ENCODE data around the gene RPP40. TPM values are rescaled to one million over a fixed set of nuclear protein-coding genes. Genes with fewer than 3 reads are reported as not detected.

RPP40 gene
- total RNA-seq, 3 donors from 2014 or later (not counting 1 experiment from before 2014, with no cell fraction given): 1.3 to 1.7 (median 1.3) TPM

DNA sequence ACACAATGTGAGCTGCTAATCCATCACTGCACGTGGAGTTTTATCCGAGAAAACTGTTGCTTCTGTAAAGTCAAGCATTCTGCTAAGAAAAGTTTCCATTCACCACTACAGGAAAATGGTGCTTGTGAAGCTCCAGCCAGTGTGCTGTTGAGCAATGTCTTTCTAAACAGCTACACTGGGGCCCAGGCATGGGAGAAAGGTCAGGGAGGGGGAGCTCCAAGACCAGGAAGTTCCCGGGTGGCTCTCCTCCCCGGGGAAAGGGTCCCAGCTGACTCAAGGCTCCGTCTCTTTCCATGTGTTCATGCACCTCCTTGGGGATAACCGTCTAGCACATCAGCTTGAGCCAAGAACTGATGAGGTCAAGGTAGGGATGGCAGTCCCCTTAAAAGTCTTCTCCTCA lies 20.5 kb downstream of the RPP40 start:
- H3K4me1 Mint-ChIP-seq: no peaks in the 10 kb centered on the region
- ATAC-seq (no peak), DNase-seq (no peak)
- peaks cover 3% of the 10 kb centered on the region for H3K9me3 ChIP-seq (ENCODE audit: control insufficient read depth, insufficient read depth, low read length)
- H3K27ac Mint-ChIP-seq: no peak overlapping the region
- no peaks in the 10 kb centered on the region for H3K27me3 ChIP-seq (ENCODE audit: control insufficient read depth, insufficient read depth, low read length)
- no peaks in the 10 kb centered on the region for H3K36me3 ChIP-seq (ENCODE audit: control insufficient read depth, insufficient read depth, low read length)
- peaks cover 0 to 14% of the 10 kb centered on the region in 2 donors for H3K27me3 Mint-ChIP-seq (ENCODE audit: low read depth in 2 of 2)
- WGBS (ENCODE audit: insufficient coverage): 88% methylated on average over 6 of the region's 6 CpGs
- H3K27ac ChIP-seq (ENCODE audit: low read length): no peak overlapping the region
- H3K4me3 Mint-ChIP-seq: no peak overlapping the region
- peaks cover 9% of the 10 kb centered on the region for H3K36me3 Mint-ChIP-seq
- no peak for TF ChIP-seq CTCF (IDR thresholded peaks at IDR 0.05)
- no peak overlapping the region for H3K4me3 ChIP-seq (ENCODE audit: low read length)
- H3K4me1 ChIP-seq (ENCODE audit: control insufficient read depth, insufficient read depth, low read length): no peaks in the 10 kb centered on the region
- intact Hi-C loops (cut with micrococcal nuclease): no loop called here
- peaks cover 4 to 7% of the 10 kb centered on the region in 2 donors for H3K9me3 Mint-ChIP-seq

- H3K9me3 ChIP-seq (ENCODE audit: control insufficient read depth, insufficient read depth, low read length): peaks cover 3% of the 10 kb centered on the region
- Mint-ChIP-seq H3K27ac (no peak overlapping the region), H3K27me3 (ENCODE audit: low read depth in 2 of 2) (peaks cover 0 to 15% of the 10 kb centered on the region in 2 donors), H3K9me3 (peaks cover 4 to 10% of the 10 kb centered on the region in 2 donors), H3K4me1 (no peaks in the 10 kb centered on the region), H3K4me3 (no peak overlapping the region), H3K36me3 (peaks cover 9% of the 10 kb centered on the region)
- H3K4me3 ChIP-seq (ENCODE audit: low read length): no peak overlapping the region
- WGBS (ENCODE audit: insufficient coverage): 66% methylated on average over 6 of the region's 6 CpGs
- intact Hi-C loops (cut with micrococcal nuclease): no loop called here
- no peaks in the 10 kb centered on the region for H3K27me3 ChIP-seq (ENCODE audit: control insufficient read depth, insufficient read depth, low read length)
- H3K4me1 ChIP-seq (ENCODE audit: control insufficient read depth, insufficient read depth, low read length): no peaks in the 10 kb centered on the region
- ATAC-seq (no peak), DNase-seq (no peak)
- no peaks in the 10 kb centered on the region for H3K36me3 ChIP-seq (ENCODE audit: control insufficient read depth, insufficient read depth, low read length)
- H3K27ac ChIP-seq (ENCODE audit: low read length): no peak overlapping the region
- no peak for TF ChIP-seq CTCF (IDR thresholded peaks at IDR 0.05)
Measured at GRCh38 chr6:4981761-4982160, 22.1 kb downstream of the RPP40 start.

DNA sequence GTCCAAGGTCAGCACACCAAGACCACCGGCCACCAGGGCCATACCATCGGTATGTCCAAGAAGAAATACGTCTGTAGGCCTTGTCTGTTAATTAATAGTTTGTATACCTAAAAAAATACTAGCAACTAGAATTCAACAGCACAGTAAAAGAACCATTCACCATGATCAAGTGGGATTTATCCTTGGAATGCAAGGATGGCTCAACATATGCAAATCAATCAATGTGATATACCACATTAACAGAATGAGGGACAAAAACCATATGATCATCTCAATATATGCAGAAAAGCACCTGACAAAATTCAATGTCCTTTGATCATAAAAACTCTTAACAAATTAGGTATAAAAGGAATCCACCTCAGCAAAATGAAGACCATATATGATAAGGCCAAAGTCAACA lies 24.4 kb downstream of the RPP40 start:
- ATAC-seq: no peak
- H3K9me3 Mint-ChIP-seq: peaks cover 4 to 10% of the 10 kb centered on the region in 2 donors
- intact Hi-C loops (cut with micrococcal nuclease): no loop called here
- peaks cover 9% of the 10 kb centered on the region for H3K36me3 Mint-ChIP-seq
- peaks cover 0 to 14% of the 10 kb centered on the region in 2 donors for H3K27me3 Mint-ChIP-seq (ENCODE audit: low read depth in 2 of 2)
- H3K27ac ChIP-seq (ENCODE audit: low read length): no peak overlapping the region
- peaks cover 3% of the 10 kb centered on the region for H3K9me3 ChIP-seq (ENCODE audit: control insufficient read depth, insufficient read depth, low read length)
- no peak overlapping the region for H3K27ac Mint-ChIP-seq
- H3K27me3 ChIP-seq (ENCODE audit: control insufficient read depth, insufficient read depth, low read length): no peaks in the 10 kb centered on the region
- no peaks in the 10 kb centered on the region for H3K36me3 ChIP-seq (ENCODE audit: control insufficient read depth, insufficient read depth, low read length)
- no peak for DNase-seq
- no peak overlapping the region for H3K4me3 Mint-ChIP-seq
- H3K4me1 Mint-ChIP-seq: no peaks in the 10 kb centered on the region
- H3K4me3 ChIP-seq (ENCODE audit: low read length): no peak overlapping the region
- TF ChIP-seq CTCF (IDR thresholded peaks at IDR 0.05): no peak
- H3K4me1 ChIP-seq (ENCODE audit: control insufficient read depth, insufficient read depth, low read length): no peaks in the 10 kb centered on the region
- WGBS (ENCODE audit: insufficient coverage): 67% methylated on average over 3 of the region's 3 CpGs

- Mint-ChIP-seq H3K9me3 (peaks cover 4 to 10% of the 10 kb centered on the region in 2 donors), H3K4me1 (no peaks in the 10 kb centered on the region), H3K4me3 (no peak overlapping the region), H3K27ac (no peak overlapping the region), H3K36me3 (peaks cover 9% of the 10 kb centered on the region), H3K27me3 (ENCODE audit: low read depth in 2 of 2) (peaks cover 0 to 10% of the 10 kb centered on the region in 2 donors)
- no peaks in the 10 kb centered on the region for H3K36me3 ChIP-seq (ENCODE audit: control insufficient read depth, insufficient read depth, low read length)
- H3K4me3 ChIP-seq (ENCODE audit: low read length): no peak overlapping the region
- intact Hi-C loops (cut with micrococcal nuclease): no loop called here
- DNase-seq: no peak
- WGBS (ENCODE audit: insufficient coverage): 71% methylated on average over 5 of the region's 5 CpGs
- H3K27me3 ChIP-seq (ENCODE audit: control insufficient read depth, insufficient read depth, low read length): no peaks in the 10 kb centered on the region
- H3K4me1 ChIP-seq (ENCODE audit: control insufficient read depth, insufficient read depth, low read length): no peaks in the 10 kb centered on the region
- H3K9me3 ChIP-seq (ENCODE audit: control insufficient read depth, insufficient read depth, low read length): peaks cover 3% of the 10 kb centered on the region
- no peak overlapping the region for H3K27ac ChIP-seq (ENCODE audit: low read length)
- no peak for TF ChIP-seq CTCF (IDR thresholded peaks at IDR 0.05)
- ATAC-seq: no peak
Measured at GRCh38 chr6:4977468-4977867, 26.4 kb downstream of the RPP40 start.

Data from natural killer cell (primary cell).